HepG2 (cell line): ENCODE results near the gene MIEF1. TPM values are rescaled to one million over a fixed set of nuclear protein-coding genes. Genes with fewer than 3 reads are reported as not detected.
A peak's percentile ranks its signal among the peaks of the same experiment; 100 is the strongest.

ENCODE experiments used
- ASH2L ChIP-seq: fragments of 300-600, 200-600 bp; sonication (generic); IDR thresholded peaks from 2 replicates; pipeline ENCODE4 v1.7.0; 2017; ENCODE audit warnings: low read depth, mild to moderate bottlenecking, moderate library complexity, mixed read lengths, low read length; ENCODE audit not compliant: insufficient read length
- ERF ChIP-seq: IDR thresholded peaks from 2 replicates; pipeline ENCODE4 v1.6.1; 2018; ENCODE audit warnings: missing biosample characterization, missing genetic modification reagents
- FOXK1 ChIP-seq: sonication (generic); formaldehyde crosslinking; IDR thresholded peaks from 2 replicates; pipeline ENCODE4 v1.4.0; 2020; ENCODE audit warnings: low read depth, missing genetic modification reagents, borderline replicate concordance
- HOXD1 ChIP-seq: sonication (generic); formaldehyde crosslinking; IDR thresholded peaks from 2 replicates; pipeline ENCODE4 v1.5.0; 2020; ENCODE audit warnings: missing genetic modification reagents
- KDM5B ChIP-seq: sonication (generic); formaldehyde crosslinking; IDR thresholded peaks from 2 replicates; pipeline ENCODE4 v1.4.0; 2020; ENCODE audit warnings: missing genetic modification reagents, mild to moderate bottlenecking, borderline replicate concordance
- MED1 ChIP-seq: sonication (generic); formaldehyde crosslinking; IDR thresholded peaks from 2 replicates; pipeline ENCODE4 v1.4.0; 2020; ENCODE audit warnings: missing genetic modification reagents
- MYC ChIP-seq: sonication (generic); formaldehyde crosslinking; IDR thresholded peaks from 2 replicates; pipeline ENCODE4 v1.9.0; 2021; ENCODE audit warnings: missing genetic modification reagents, borderline replicate concordance
- MZF1 ChIP-seq: sonication (generic); formaldehyde crosslinking; IDR thresholded peaks from 2 replicates; pipeline ENCODE4 v1.8.1; 2023; ENCODE audit warnings: mild to moderate bottlenecking, missing genetic modification reagents, borderline replicate concordance
- NFE2L2 ChIP-seq: fragments of 150-350 bp; IDR thresholded peaks from 2 replicates; pipeline ENCODE4 v1.6.1; 2014; ENCODE audit warnings: low read length
- RARA ChIP-seq: IDR thresholded peaks from 2 replicates; pipeline ENCODE4 v1.6.1; 2016; ENCODE audit warnings: missing genetic modification reagents, missing compliant biosample characterization
- SKI ChIP-seq: fragments of 450-650 bp; IDR thresholded peaks from one replicate; pipeline ENCODE4 v1.6.1; 2018; ENCODE audit warnings: mild to moderate bottlenecking; ENCODE audit not compliant: partially characterized antibody
- TEAD3 ChIP-seq: optimal IDR thresholded peaks from 2 replicates; pipeline ENCODE3; 2016; ENCODE audit warnings: borderline replicate concordance
- ZBTB21 ChIP-seq: sonication (generic); formaldehyde crosslinking; IDR thresholded peaks from 2 replicates; pipeline ENCODE4 v1.4.0; 2020; ENCODE audit warnings: missing genetic modification reagents
- ZC3H4 ChIP-seq: sonication (generic); formaldehyde crosslinking; IDR thresholded peaks from 2 replicates; pipeline ENCODE4 v1.4.0; 2020; ENCODE audit warnings: missing genetic modification reagents, borderline replicate concordance
- ZNF225 ChIP-seq: sonication (generic); formaldehyde crosslinking; IDR thresholded peaks from 2 replicates; pipeline ENCODE4 v1.4.0; 2020; ENCODE audit warnings: mild to moderate bottlenecking, missing genetic modification reagents
- ZNF263 ChIP-seq: sonication (generic); formaldehyde crosslinking; IDR thresholded peaks from 2 replicates; pipeline ENCODE4 v1.4.0; 2020; ENCODE audit warnings: missing genetic modification reagents
- ZNF556 ChIP-seq: sonication (generic); formaldehyde crosslinking; IDR thresholded peaks from 2 replicates; pipeline ENCODE4 v1.4.0; 2020; ENCODE audit warnings: mild to moderate bottlenecking, missing genetic modification reagents, borderline replicate concordance
- ZNF790 ChIP-seq: sonication (generic); formaldehyde crosslinking; IDR thresholded peaks from 2 replicates; pipeline ENCODE4 v1.8.0; 2022; ENCODE audit warnings: missing genetic modification reagents, mild to moderate bottlenecking, borderline replicate concordance
- polyA plus RNA-seq, 8 experiments: library from polyadenylated mRNA; depleted of rRNA in 3 of 8; stranded (reverse) in 7 of 8; unstranded in 1 of 8; fragments of >200 nt; fragmentation: Illumina TruSeq in 4 of 8; extraction: Trizol in 4 of 8; gene quantifications; 2 replicates each; pipeline versions ENCODE4 v1.2.1 to v1.2.3, GENCODE V29; 2011 to 2016; ENCODE audit warnings: low read depth in 4 of 8, missing spikeins in 1 of 8, mixed read lengths in 1 of 8; ENCODE audit not compliant: insufficient read depth in 1 of 8
- total RNA-seq, 5 experiments: library from RNA; depleted of rRNA; stranded (reverse); fragments of >200 nt; fragmentation: Illumina TruSeq; extraction: Trizol; gene quantifications; 2 replicates each; pipeline ENCODE4 v1.2.3, GENCODE V29; 2016; ENCODE audit warnings: low read depth in 1 of 5
- TF ChIP-seq, protein P1 (sequence below): IDR thresholded peaks from 2 replicates; pipeline ENCODE4 v1.6.1; 2016; ENCODE audit warnings: missing compliant biosample characterization, missing genetic modification reagents, borderline replicate concordance
- TF ChIP-seq, protein P2 (sequence below), 2 experiments: fragments of 450-650 bp in 1 of 2; sonication (generic) in 1 of 2; formaldehyde crosslinking in 1 of 2; IDR thresholded peaks; 2 replicates each; pipeline versions ENCODE4 v1.6.1 to v1.8.0; 2016 to 2022; ENCODE audit warnings: antibody characterized with exemption in 1 of 2, mild to moderate bottlenecking in 1 of 2, missing genetic modification reagents in 1 of 2

MIEF1 gene
- total and polyA plus RNA-seq, 2 of the 13 experiments (the other 11 are each of a cell fraction or from before 2014, with no cell fraction given), result 21.7 to 34.8 TPM

- peak; percentile 67; the same call in 1 of the 2 replicates for TF ChIP-seq FOXK1 (CRISPR knock-in tag)
- TF ChIP-seq ZNF263, result peak; percentile 70
- peak; percentile 47 for TF ChIP-seq TEAD3 (CRISPR knock-in tag)
- TF ChIP-seq ASH2L, result no peak
- TF ChIP-seq ZC3H4 (CRISPR knock-in tag), result no peak
- 0 out of 2 replicates have a peak, but pooled peaks have one; percentile 13 for TF ChIP-seq ZNF225
- TF ChIP-seq, protein P1, sequence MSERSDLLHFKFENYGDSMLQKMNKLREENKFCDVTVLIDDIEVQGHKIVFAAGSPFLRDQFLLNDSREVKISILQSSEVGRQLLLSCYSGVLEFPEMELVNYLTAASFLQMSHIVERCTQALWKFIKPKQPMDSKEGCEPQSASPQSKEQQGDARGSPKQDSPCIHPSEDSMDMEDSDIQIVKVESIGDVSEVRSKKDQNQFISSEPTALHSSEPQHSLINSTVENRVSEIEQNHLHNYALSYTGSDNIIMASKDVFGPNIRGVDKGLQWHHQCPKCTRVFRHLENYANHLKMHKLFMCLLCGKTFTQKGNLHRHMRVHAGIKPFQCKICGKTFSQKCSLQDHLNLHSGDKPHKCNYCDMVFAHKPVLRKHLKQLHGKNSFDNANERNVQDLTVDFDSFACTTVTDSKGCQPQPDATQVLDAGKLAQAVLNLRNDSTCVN (CRISPR knock-in tag), result no peak
- TF ChIP-seq ZBTB21 (CRISPR knock-in tag), result no peak; the same call in 1 of the 2 replicates
- peak; percentile 72 for TF ChIP-seq RARA
- peak; percentile 62; the same call in 1 of the 2 replicates for TF ChIP-seq ERF (CRISPR knock-in tag)
- TF ChIP-seq KDM5B, result peak; percentile 79
- TF ChIP-seq MED1 (CRISPR knock-in tag), result peak; percentile 58
- TF ChIP-seq, protein P2, sequence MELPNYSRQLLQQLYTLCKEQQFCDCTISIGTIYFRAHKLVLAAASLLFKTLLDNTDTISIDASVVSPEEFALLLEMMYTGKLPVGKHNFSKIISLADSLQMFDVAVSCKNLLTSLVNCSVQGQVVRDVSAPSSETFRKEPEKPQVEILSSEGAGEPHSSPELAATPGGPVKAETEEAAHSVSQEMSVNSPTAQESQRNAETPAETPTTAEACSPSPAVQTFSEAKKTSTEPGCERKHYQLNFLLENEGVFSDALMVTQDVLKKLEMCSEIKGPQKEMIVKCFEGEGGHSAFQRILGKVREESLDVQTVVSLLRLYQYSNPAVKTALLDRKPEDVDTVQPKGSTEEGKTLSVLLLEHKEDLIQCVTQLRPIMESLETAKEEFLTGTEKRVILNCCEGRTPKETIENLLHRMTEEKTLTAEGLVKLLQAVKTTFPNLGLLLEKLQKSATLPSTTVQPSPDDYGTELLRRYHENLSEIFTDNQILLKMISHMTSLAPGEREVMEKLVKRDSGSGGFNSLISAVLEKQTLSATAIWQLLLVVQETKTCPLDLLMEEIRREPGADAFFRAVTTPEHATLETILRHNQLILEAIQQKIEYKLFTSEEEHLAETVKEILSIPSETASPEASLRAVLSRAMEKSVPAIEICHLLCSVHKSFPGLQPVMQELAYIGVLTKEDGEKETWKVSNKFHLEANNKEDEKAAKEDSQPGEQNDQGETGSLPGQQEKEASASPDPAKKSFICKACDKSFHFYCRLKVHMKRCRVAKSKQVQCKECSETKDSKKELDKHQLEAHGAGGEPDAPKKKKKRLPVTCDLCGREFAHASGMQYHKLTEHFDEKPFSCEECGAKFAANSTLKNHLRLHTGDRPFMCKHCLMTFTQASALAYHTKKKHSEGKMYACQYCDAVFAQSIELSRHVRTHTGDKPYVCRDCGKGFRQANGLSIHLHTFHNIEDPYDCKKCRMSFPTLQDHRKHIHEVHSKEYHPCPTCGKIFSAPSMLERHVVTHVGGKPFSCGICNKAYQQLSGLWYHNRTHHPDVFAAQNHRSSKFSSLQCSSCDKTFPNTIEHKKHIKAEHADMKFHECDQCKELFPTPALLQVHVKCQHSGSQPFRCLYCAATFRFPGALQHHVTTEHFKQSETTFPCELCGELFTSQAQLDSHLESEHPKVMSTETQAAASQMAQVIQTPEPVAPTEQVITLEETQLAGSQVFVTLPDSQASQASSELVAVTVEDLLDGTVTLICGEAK (IDR thresholded peaks at IDR 0.05), result no peak
- TF ChIP-seq, protein P2 (CRISPR knock-in tag; IDR thresholded peaks at IDR 0.05), result 0 out of 2 replicates have a peak, but pooled peaks have one; percentile 5
- TF ChIP-seq ZNF556 (CRISPR knock-in tag), result peak; percentile 55; the same call in 1 of the 2 replicates
- TF ChIP-seq MZF1 (CRISPR knock-in tag), result peak; percentile 97
- TF ChIP-seq SKI, result no peak
- TF ChIP-seq HOXD1 (CRISPR knock-in tag), result peak; percentile 32; the same call in 1 of the 2 replicates
- 0 out of 2 replicates have a peak, but pooled peaks have one; percentile 33 for TF ChIP-seq ZNF790 (CRISPR knock-in tag)
- TF ChIP-seq NFE2L2, result no peak
- peak; percentile 63; the same call in 1 of the 2 replicates for TF ChIP-seq MYC (CRISPR knock-in tag)
Measured at GRCh38 chr22:39469681-39470450, 32.2 kb upstream of the MIEF1 start (continued).
